Measurements from ENCODE around the gene PRRG4. TPM values are rescaled to one million over a fixed set of nuclear protein-coding genes. Genes with fewer than 3 reads are reported as not detected.

PRRG4 gene
- total and polyA plus RNA-seq, 2 of the 4 experiments (the other 2 are of a cell fraction): not detected

- dilution Hi-C loops (cut with HindIII; ENCODE audit: low sequenced_read_pairs, unreplicated experiment): no loop called here
- no peaks in the 10 kb centered on the region for H3K79me1 ChIP-seq (ENCODE audit: low read depth in 1 of 2, low read length in 2 of 2)
Observed at GRCh38 chr11:32817181-32817851, 12.4 kb upstream of the PRRG4 start.

More at GRCh38 chr11:32817181-32817851, 12.4 kb upstream of the PRRG4 start:
- BruUV-seq (replicated peaks): no TSS peak
- Histone ChIP-seq H4K91ac (ENCODE audit: insufficient read depth, low read depth, low read length) (no peak overlapping the region), H3K27me3 (ENCODE audit: control insufficient read depth, insufficient read depth, low read length) (peaks cover 3% of the 10 kb centered on the region; the same call in 1 of the 2 replicates), H3K9me1 (ENCODE audit: insufficient read depth, low read length) (no peaks in the 10 kb centered on the region), H4K8ac (ENCODE audit: low read depth in 2 of 2, low read length in 2 of 2) (no peak overlapping the region), H3K4me2 (ENCODE audit: low read depth, low read length) (no peak overlapping the region), H3K23ac (ENCODE audit: low read depth, low read length) (no peak overlapping the region), H3K9ac (ENCODE audit: low read depth, low read length) (no peak overlapping the region), H2AFZ (replicated peaks; ENCODE audit: low read length, poor library complexity) (no peak overlapping the region), H2BK20ac (ENCODE audit: low read depth, low read length) (no peak overlapping the region), H3K4ac (ENCODE audit: low read depth, low read length) (no peak overlapping the region), H3K14ac (replicated peaks; ENCODE audit: low read depth, low read length) (no peak overlapping the region), H2BK5ac (ENCODE audit: low read depth, low read length, poor library complexity, severe bottlenecking) (no peak overlapping the region), H4K20me1 (ENCODE audit: insufficient read depth, low read length) (no peaks in the 10 kb centered on the region), H2BK15ac (ENCODE audit: low read depth, low read length) (no peak overlapping the region), H2BK120ac (ENCODE audit: low read depth, low read length) (no peak overlapping the region), H3K9me3 (ENCODE audit: control insufficient read depth, insufficient read depth, low read length) (no peaks in the 10 kb centered on the region), H2AK9ac (replicated peaks; ENCODE audit: low read depth, low read length, poor library complexity) (no peak overlapping the region), H3K18ac (ENCODE audit: low read depth, low read length) (no peak overlapping the region), H3K4me1 (ENCODE audit: control insufficient read depth, insufficient read depth, low read length) (no peaks in the 10 kb centered on the region), H2AK5ac (ENCODE audit: low read depth, low read length) (no peak overlapping the region), H3K36me3 (ENCODE audit: control insufficient read depth, insufficient read depth, low read length) (no peaks in the 10 kb centered on the region), H4K5ac (ENCODE audit: low read depth, low read length) (no peak overlapping the region), H3K56ac (ENCODE audit: extremely low read depth, insufficient read depth, low read length) (no peak overlapping the region), H3K27ac (ENCODE audit: insufficient read depth, low read length) (no peak overlapping the region), H3K4me3 (ENCODE audit: insufficient read depth, low read depth, low read length) (no peak overlapping the region)
- ChIA-PET CTCF (no interaction called here), POLR2A (ENCODE audit: unreplicated experiment) (no interaction called here)
- intact Hi-C loops (cut with micrococcal nuclease) (no loop called here), in situ Hi-C loops (cut with MboI; ENCODE audit: low sequenced_read_pairs) (loop anchor here (25.0 kb wide), 1 partner anchor 120 kb away; no protein-coding TSS in a partner anchor)
- no peak for TF ChIP-seq MXI1 (IDR thresholded peaks at IDR 0.05; ENCODE audit: borderline replicate concordance, low read depth, low read length)
- no peak for TF ChIP-seq CTCF (conservative IDR thresholded peaks at IDR 0.05; ENCODE audit: low read depth, low read length)
- TF ChIP-seq FOS (IDR thresholded peaks at IDR 0.05; ENCODE audit: low read depth, low read length): no peak
- TF ChIP-seq ELK1 (IDR thresholded peaks at IDR 0.05; ENCODE audit: borderline replicate concordance, low read depth, low read length): no peak
- TF ChIP-seq USF2 (IDR thresholded peaks at IDR 0.05; ENCODE audit: low read depth, low read length): no peak
- ATAC-seq (ENCODE audit: low read depth) (no peak), DNase-seq (no peak)
- 11% methylated on average over 1 of the region's 4 CpGs; no CpG with 5 or more reads in 1 of the 2 experiments for WGBS, 2 experiments (ENCODE audit: extremely low coverage in 2 of 2, insufficient read length in 1 of 2)

Measured in IMR-90 (cell line).